GM23248 (cell line): ENCODE results near the gene WTAP.

Source experiments
- EZH2 ChIP-seq: fragments of 200-600 bp; sonication (generic); IDR thresholded peaks from 2 replicates; pipeline ENCODE4 v1.6.1; 2018; ENCODE audit warnings: antibody characterized with exemption, mild to moderate bottlenecking; ENCODE audit not compliant: insufficient read depth, poor library complexity, severe bottlenecking
- EZH2phosphoT487 ChIP-seq: fragments of 200-600 bp; sonication (generic); IDR thresholded peaks from 2 replicates; pipeline ENCODE4 v1.6.1; 2018; ENCODE audit warnings: antibody characterized with exemption, moderate library complexity, mild to moderate bottlenecking, low read depth; ENCODE audit not compliant: insufficient read depth

DNA sequence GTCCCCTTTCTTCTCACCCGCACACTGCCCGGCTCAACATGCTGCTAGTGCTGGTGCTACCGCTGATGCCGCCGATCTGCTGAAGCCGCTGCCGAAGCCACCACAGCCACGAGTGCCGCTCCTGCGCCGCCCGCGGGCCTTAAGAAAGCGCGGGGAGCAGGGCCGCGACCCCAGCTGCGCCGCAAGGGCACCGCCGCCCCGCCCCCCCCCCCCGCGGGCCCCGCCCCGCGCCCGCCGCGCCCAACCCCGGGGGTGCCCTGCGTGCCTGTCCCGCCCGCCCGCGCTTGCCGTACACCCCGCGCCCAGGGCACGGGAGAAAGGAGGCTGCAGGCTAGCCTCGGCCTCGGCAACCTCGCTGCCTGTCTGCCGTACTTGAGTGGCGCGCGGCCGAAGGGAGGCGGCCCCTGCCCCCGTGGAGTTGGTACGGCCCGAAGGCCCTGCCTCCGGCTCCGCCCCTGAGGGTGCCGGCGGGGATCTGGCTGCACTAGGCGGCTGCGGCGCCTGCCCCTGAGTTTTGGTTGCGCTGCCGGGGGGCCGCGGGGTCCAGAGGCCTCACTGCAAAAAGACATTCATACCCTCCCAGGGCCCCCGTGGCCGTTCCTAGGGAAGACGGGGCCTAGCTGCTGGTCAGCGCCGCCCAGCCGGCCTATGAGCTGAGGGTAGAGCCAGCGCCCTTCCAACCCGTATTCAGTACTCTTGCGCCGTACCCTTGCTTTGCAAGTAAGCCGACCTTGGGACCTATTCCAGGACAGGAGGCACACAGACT is 34.0 kb upstream of the WTAP start, which contains the start of gene SOD2:
- TF ChIP-seq EZH2 (no peak), EZH2phosphoT487 (no peak)
